NCI-H69 (cell line): ENCODE results near the gene SUZ12.
"Not testable (repeated sequence)": the region's sequence is repeated elsewhere in the genome, so short reads cannot be mapped to it uniquely, and the experiment has no call there.

Experiments
- DNase-seq: peaks from one replicate; lab custom pipeline; 2025; lab: John Stamatoyannopoulos, UW

Gene SUZ12

GRCh38 chr17:31936615-31937609 lies at the start of gene SUZ12:
TSS of gene SUZ12 (plus strand) at chr17:31937007. CDS start at chr17:31937247, 240 bp downstream.
- DNase-seq = peak; percentile 95

DNA sequence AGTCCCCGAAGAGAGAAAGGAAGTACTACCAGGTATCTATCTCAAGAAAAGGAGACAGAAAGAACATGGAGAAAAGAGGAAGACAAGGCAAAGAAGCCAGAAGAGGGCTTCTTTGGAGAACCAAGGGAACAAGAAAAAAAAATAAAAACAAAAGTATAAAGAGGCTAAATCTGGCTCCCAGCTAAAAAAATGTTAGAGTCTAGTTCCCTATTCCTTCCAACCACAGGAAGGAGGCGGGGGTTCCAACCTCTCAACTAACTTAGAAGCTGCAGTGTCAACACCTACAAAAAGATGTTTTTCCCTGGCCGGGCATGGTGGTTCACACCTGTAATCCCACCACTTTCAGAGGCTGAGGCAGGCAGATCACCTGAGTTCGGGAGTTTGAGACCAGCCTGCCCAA lies 48.7 kb upstream of the SUZ12 start:
- no peak for DNase-seq

DNA sequence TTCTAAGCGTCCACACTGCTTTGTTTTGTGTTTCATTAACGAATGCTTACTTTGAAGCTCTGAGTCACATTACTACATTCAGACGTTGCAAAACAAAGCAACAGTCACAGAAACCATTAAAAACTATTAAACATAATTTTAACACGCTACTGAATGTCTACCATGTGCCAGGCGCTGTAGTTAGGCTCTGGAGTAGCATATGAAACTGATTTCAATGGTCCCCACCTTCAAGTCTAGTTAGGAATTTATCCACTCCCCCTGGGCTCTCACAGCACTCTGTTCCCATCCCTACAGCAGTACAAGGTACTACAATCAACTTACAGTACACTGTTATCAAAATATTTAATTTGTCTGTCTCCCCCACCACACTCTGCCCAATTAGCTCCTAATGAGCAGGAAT lies 35.9 kb upstream of the SUZ12 start:
- DNase-seq = peak; percentile 34

DNA sequence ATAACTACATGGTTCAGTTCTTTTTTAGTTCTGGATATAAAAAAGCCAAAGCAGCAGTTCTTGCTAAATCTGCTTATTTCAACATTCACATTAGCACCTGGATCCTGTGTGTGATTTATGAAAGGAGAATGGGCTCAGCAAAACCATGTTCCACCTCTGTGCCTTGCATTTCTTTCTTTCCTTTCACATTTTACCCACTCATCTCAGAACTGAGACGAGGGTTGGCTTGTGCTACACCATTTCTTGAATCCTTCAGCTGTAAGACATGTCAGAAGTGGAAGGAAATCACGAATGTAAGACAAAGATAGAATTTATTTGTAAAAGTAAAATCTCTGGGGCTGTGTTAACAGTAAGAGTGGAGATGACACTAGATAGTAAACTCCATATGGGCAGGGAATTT lies 34.1 kb upstream of the SUZ12 start:
- DNase-seq = no peak

- no peak for DNase-seq
Measured at GRCh38 chr17:31903401-31903800, 33.4 kb upstream of the SUZ12 start.

- DNase-seq = peak; percentile 52
Measured at GRCh38 chr17:31907342-31907962, 29.4 kb upstream of the SUZ12 start.

- no peak for DNase-seq
Measured at GRCh38 chr17:31908386-31908785, 28.4 kb upstream of the SUZ12 start.

DNA sequence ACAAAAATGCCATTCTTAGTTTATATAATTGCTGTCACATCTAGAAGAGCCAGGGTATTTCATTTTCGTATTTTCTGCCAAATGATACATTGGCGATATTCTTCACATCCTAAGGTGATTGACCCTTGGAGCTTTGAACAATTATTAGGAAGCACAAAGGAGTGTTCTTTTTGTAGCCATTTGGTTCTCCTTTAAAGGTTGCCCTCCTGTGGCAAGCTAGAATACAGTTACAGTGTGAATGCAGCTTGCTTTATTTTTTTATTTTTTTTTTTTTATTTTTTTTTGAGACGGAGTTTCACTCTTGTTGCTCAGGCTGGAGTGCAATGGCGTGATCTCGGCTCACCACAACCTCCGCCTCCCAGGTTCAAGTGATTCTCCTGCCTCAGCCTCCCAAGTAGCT lies 24.1 kb upstream of the SUZ12 start:
- DNase-seq = not testable (repeated sequence)

- no peak for DNase-seq
Measured at GRCh38 chr17:31915456-31916100, 21.2 kb upstream of the SUZ12 start.

DNA sequence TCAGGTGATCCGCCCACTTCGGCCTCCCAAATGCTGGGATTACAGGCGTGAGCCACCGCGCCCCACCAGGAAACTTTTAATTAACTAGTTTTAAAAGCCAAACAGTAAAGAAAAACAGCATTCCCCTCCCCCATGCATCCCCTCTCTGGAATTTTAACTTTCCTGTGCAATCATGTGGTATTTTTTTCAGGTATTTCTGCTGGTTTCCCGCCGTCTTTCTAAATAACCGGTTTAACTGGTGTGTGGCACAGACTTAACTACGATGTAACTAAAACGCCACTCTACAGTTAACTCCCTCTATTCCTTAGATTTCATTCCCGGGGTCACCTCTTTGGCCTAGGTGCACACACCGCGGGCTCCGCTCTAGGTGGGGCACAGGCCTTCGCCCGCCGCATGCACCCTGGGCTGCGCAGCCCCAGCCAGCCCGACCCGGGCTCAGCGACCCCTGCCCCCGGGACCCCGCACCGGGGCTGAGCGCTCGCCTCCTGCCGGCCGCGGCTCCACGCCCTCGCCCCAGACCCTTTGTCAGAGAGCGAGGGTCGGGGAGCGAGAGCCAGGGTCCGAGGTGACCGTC lies 20.2 kb upstream of the SUZ12 start:
- no peak for DNase-seq

GRCh38 chr17:31917065-31917529 lies 19.7 kb upstream of the SUZ12 start:
- no peak for DNase-seq

GRCh38 chr17:31917721-31918120 lies 19.1 kb upstream of the SUZ12 start:
- DNase-seq = not testable (repeated sequence)

DNA sequence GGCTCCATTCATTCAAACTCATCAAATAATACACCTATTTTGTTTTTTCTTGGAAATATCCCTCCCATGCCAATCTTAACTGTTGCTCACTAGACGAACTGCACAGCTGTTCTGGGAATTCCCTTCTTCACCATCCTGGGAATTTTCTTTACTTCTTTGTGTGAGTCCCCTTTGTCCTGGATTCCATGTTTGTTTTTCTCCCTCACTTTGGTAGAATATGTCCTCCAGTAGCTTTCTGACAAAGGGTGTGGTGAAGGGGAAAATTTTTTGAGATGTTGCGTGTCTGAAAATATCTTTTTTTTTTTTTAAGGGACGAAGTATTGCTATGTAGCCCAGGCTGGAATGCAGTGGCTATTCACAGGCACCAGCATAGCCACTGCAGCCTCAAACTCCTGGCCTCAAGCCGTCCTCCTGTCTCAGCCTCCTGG lies 18.1 kb upstream of the SUZ12 start:
- no peak for DNase-seq

GRCh38 chr17:31919802-31920525 lies 16.8 kb upstream of the SUZ12 start:
- no peak for DNase-seq

DNA sequence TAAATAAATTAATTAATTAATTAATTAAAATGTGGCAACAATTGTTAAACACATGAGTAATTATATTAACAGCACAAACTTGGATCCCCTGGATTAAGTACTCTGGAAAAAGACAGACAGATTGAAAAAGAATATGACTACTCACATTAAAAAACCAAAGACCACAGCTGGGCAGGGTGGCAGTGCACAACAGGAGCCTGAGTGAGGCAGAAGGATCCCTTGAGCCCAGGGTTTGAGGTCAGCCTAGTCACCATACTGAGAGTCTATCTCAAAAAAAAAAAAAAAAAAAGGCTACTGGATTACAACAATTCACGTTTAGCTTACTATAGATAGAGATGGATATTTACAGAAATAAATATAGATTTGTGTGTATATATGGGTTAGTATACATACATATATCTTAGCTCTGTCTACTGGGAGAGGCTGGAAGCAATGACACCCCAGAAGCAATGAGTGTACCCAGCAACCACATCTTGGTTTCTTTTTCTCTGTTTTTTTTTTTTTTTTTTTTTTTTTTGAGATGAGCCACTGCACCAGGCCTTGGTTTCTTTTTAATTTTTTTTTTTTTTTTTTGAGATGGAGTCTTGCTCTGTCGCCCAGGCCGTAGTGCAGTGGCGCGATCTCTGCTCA lies 10.6 kb upstream of the SUZ12 start:
- no peak for DNase-seq

- no peak for DNase-seq
Measured at GRCh38 chr17:31931756-31932155, 5.1 kb upstream of the SUZ12 start.

DNA sequence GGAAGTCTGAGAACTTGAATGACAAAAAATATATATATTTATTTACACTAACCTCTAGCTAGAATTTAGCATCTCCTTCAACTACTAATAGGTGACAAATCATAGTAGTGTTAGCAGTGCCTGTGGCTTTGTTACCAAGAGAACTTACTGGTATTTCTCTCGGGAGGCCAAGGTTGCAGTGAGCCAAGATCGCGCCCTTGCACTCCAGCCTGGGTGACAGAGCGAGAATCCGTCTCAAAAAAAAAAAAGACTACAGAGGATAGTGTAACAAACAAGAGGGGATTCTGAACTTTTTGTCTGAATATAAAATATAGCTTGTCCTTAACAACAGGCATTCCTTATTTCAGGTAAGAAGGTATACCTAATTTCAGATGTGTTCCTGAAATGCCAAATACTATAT lies 1.3 kb upstream of the SUZ12 start:
- DNase-seq = no peak

- peak; percentile 8 for DNase-seq
Measured at GRCh38 chr17:31937926-31938641, 1.3 kb downstream of the SUZ12 start.

GRCh38 chr17:31941916-31942315 lies 5.1 kb downstream of the SUZ12 start:
- not testable (repeated sequence) for DNase-seq

- DNase-seq = not testable (repeated sequence)
Measured at GRCh38 chr17:31942396-31942795, 5.6 kb downstream of the SUZ12 start.
